Upper lobe of right lung (tissue), 1 donor: ENCODE measurements around the gene ALPK3. TPM values are rescaled to one million over a fixed set of nuclear protein-coding genes. Genes with fewer than 3 reads are reported as not detected.
"Not testable (repeated sequence)": the region's sequence is repeated elsewhere in the genome, so short reads cannot be mapped to it uniquely, and the experiment has no call there.

Experiments
- ATAC-seq: fragments of 200-7000 bp; cut with Tn5 transposase; one replicate; pipeline ENCODE4 v1.9.1; 2020; ENCODE audit warnings: mild to moderate bottlenecking, moderate library complexity
- DNase-seq: peaks from one replicate; pipeline ENCODE4 v3.0.0-alpha.2; 2020
- H3K27ac ChIP-seq: fragments of 200-600 bp; one replicate; pipeline ENCODE4 v1.8.0; 2022
- H3K27me3 ChIP-seq: fragments of 200-600 bp; one replicate; pipeline ENCODE4 v1.8.0; 2022; ENCODE audit warnings: mild to moderate bottlenecking
- H3K36me3 ChIP-seq: fragments of 200-600 bp; one replicate; pipeline ENCODE4 v1.8.0; 2022
- H3K4me1 ChIP-seq: fragments of 200-600 bp; one replicate; pipeline ENCODE4 v1.8.0; 2022
- H3K4me3 ChIP-seq: fragments of 200-600 bp; one replicate; pipeline ENCODE4 v1.8.0; 2022; ENCODE audit warnings: mild to moderate bottlenecking
- H3K9me3 ChIP-seq: fragments of 200-600 bp; one replicate; pipeline ENCODE4 v1.8.0; 2022
- CTCF ChIP-seq: fragments of 200-600 bp; IDR thresholded peaks from one replicate; pipeline ENCODE4 v1.8.0; 2022; ENCODE audit warnings: antibody characterized with exemption
- intact Hi-C: fragments of 100-400 bp; cut with DNase I; formaldehyde crosslinking; loops from one replicate; pipeline ENCODE4 v1.11.0; 2022
- total RNA-seq: library from RNA; stranded (reverse); fragmentation: NEBNext Ultra II Directional; extraction: Animal tissue kit (Norgen Biotek cat#: 25700); gene quantifications from one replicate; pipeline ENCODE4 v1.2.1, GENCODE V29; 2021
- donor health status: DM: no; HTN: yes; CAD: no; lungs with severe emphysema.

ALPK3 gene
- total RNA-seq, 1 donor from 2014 or later = 21.0 TPM

DNA sequence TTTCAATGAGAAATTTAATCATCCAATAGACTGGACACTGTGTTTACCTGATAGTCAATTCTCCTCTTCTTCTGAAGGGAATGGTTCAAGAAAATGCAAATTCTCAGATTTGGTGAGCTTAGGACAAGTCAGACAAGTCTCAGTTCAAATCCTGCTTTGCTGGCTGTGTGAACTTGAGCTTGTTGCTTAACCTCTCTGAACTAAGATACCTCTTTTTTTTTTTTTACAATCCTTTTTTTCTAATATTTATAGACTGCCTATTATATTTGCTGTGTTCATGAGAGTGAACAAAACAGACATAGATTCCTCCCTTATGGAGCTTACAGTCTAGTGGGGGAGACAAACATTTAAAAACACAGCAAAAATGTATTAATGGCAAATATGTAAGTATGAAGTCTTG lies 59.1 kb downstream of the ALPK3 start:
- H3K36me3 ChIP-seq = no peaks in the 10 kb centered on the region
- H3K27me3 ChIP-seq = no peaks in the 10 kb centered on the region
- TF ChIP-seq CTCF = no peak
- ATAC-seq = no peak
- H3K4me1 ChIP-seq = no peaks in the 10 kb centered on the region
- no peak overlapping the region for H3K27ac ChIP-seq
- no peaks in the 10 kb centered on the region for H3K9me3 ChIP-seq
- no peak overlapping the region for H3K4me3 ChIP-seq
- no peak for DNase-seq
- intact Hi-C loops = no loop called here

DNA sequence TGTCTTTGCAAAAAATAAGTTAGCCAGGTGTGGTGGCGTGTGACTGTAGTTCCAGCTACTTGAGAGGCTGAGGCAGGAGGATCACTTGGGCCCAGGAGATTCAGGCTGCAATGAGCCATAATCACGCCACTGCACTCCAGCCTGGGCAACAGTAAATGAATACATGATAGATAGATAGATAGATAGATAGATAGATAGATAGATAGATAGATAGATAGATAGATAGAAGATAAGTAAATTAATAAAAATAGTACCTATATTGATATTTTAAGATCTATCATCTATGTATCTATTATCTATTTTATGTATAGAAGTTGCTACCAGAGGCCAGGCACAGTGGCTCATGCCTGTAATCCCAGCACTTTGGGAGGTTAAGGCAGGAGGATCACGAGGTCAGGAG lies 60.5 kb downstream of the ALPK3 start:
- DNase-seq, H3K27ac ChIP-seq, H3K4me1 ChIP-seq, H3K27me3 ChIP-seq, H3K4me3 ChIP-seq, intact Hi-C loops, ATAC-seq, H3K9me3 ChIP-seq, H3K36me3 ChIP-seq: not testable (repeated sequence)

- Histone ChIP-seq H3K36me3 (no peaks in the 10 kb centered on the region), H3K9me3 (no peaks in the 10 kb centered on the region), H3K27ac (no peak overlapping the region), H3K27me3 (no peaks in the 10 kb centered on the region), H3K4me1 (no peaks in the 10 kb centered on the region), H3K4me3 (no peak overlapping the region)
- TF ChIP-seq CTCF = peak; percentile 75
- intact Hi-C loops = no loop called here
- ATAC-seq (peak; percentile 94), DNase-seq (peak; percentile 82)
These were observed 61.3 kb downstream of the ALPK3 start for GRCh38 chr15:84878504-84878903.

DNA sequence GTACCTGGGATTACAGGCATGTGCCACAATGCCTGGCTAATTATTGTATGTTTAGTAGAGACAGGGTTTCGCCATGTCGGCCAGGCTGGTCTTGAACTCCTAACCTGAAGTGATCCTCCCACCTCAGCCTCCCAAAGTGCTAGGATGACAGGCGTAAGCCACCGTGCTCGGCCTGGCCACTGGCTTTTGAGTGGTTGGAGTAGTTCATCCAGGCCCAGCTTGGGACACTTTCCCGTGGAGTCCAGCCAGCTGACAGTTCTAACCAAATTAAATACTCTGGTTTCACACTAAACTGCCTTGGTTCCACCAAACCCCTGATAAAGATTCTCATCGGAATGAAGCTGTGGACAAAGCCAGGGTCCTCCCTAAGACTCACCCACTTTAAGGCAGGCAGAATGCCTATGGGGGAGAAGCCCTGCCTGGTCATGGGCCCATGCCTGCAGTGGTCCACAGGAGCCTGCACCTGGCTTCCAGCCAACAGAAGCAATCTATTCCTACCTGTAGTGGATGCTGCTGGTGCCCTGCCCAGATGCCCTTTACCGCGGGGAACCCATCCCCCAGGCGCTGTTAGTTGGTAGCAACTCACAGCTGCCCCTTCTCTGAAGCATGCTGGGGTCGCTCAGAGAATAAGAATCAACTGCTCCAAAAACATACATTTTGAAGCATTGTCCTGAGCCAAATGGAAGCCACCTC lies 62.1 kb downstream of the ALPK3 start:
- no peak for TF ChIP-seq CTCF
- Histone ChIP-seq H3K4me1 (no peaks in the 10 kb centered on the region), H3K27me3 (no peaks in the 10 kb centered on the region), H3K4me3 (no peak overlapping the region), H3K9me3 (no peaks in the 10 kb centered on the region), H3K36me3 (no peaks in the 10 kb centered on the region), H3K27ac (no peak overlapping the region)
- intact Hi-C loops = no loop called here
- ATAC-seq = no peak
- DNase-seq = no peak

DNA sequence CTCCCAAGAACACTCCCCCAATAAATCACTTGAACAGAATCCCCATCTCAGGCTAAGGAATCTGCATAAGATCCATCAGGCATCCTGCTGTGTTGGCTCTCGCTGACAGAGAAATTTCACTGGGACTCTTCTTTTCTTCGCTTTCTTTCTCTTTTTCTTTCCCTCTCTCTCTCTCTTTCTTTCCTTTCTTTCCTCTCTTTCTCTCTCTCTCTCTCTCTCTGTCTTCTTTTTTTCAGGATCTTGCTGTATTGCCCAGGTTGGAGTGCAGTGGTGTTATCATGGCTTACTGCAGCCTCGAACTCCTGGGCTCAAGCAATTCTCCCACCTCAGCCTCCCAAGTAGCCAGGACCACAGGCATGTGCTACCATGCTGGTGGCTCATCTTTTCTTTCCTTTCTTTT lies 62.9 kb downstream of the ALPK3 start:
- no peaks in the 10 kb centered on the region for H3K4me1 ChIP-seq
- DNase-seq (no peak), ATAC-seq (no peak)
- intact Hi-C loops = no loop called here
- no peaks in the 10 kb centered on the region for H3K27me3 ChIP-seq
- H3K27ac ChIP-seq = no peak overlapping the region
- no peaks in the 10 kb centered on the region for H3K36me3 ChIP-seq
- no peak overlapping the region for H3K4me3 ChIP-seq
- no peak for TF ChIP-seq CTCF
- no peaks in the 10 kb centered on the region for H3K9me3 ChIP-seq

- H3K27me3 ChIP-seq = no peaks in the 10 kb centered on the region
- no peaks in the 10 kb centered on the region for H3K4me1 ChIP-seq
- no peaks in the 10 kb centered on the region for H3K9me3 ChIP-seq
- DNase-seq (no peak), ATAC-seq (no peak)
- H3K27ac ChIP-seq = no peak overlapping the region
- no peak for TF ChIP-seq CTCF
- H3K36me3 ChIP-seq = no peaks in the 10 kb centered on the region
- intact Hi-C loops = no loop called here
- no peak overlapping the region for H3K4me3 ChIP-seq
These were observed 63.8 kb downstream of the ALPK3 start for GRCh38 chr15:84880822-84881519.
